Astrocyte (in vitro differentiated cells and primary cell): Measurements from ENCODE around the gene C9orf152. TPM values are rescaled to one million over a fixed set of nuclear protein-coding genes. Genes with fewer than 3 reads are reported as not detected.
A peak's percentile ranks its signal among the peaks of the same experiment; 100 is the strongest.

Source experiments
- DNase-seq: peaks from one replicate; pipeline ENCODE4 v3.0.0-alpha.2; 2010; ENCODE audit warnings: low read depth
- FAIRE-seq: peaks from 2 replicates; lab custom pipeline; 2011; peaks lifted over from hg19 to GRCh38; lab: Jason Lieb, UNC
- H2AFZ ChIP-seq: 2 replicates; pipeline ENCODE4 v1.6.0; 2012; ENCODE audit warnings: low read depth, low read length, inconsistent platforms
- H3K27ac ChIP-seq: 2 replicates; pipeline ENCODE4 v1.5.1; 2011; ENCODE audit warnings: low read depth, low read length, inconsistent platforms
- H3K27me3 ChIP-seq: 2 replicates; pipeline ENCODE4 v1.6.0; 2011; ENCODE audit warnings: low read length, inconsistent platforms; ENCODE audit not compliant: insufficient read depth
- H3K36me3 ChIP-seq: 2 replicates; pipeline ENCODE4 v1.5.1; 2011; ENCODE audit warnings: low read length, inconsistent platforms; ENCODE audit not compliant: insufficient read depth
- H3K4me1 ChIP-seq: 2 replicates; pipeline ENCODE4 v1.5.1; 2011; ENCODE audit warnings: low read length, inconsistent platforms; ENCODE audit not compliant: insufficient read depth
- H3K4me2 ChIP-seq: 2 replicates; pipeline ENCODE4 v1.6.0; 2012; ENCODE audit warnings: low read length, inconsistent platforms
- H3K4me3 ChIP-seq: 2 replicates; pipeline ENCODE4 v1.5.1; 2011; ENCODE audit warnings: low read depth, mild to moderate bottlenecking, low read length, inconsistent platforms; ENCODE audit not compliant: insufficient read depth
- H3K79me2 ChIP-seq: 2 replicates; pipeline ENCODE4 v1.6.0; 2012; ENCODE audit warnings: mild to moderate bottlenecking, low read length, inconsistent platforms; ENCODE audit not compliant: insufficient read depth
- H3K9ac ChIP-seq: 2 replicates; pipeline ENCODE4 v1.6.0; 2012; ENCODE audit warnings: mild to moderate bottlenecking, low read length, inconsistent platforms
- H3K9me3 ChIP-seq: 2 replicates; pipeline ENCODE4 v1.5.1; 2012; ENCODE audit warnings: low read depth, mild to moderate bottlenecking, low read length, inconsistent platforms; ENCODE audit not compliant: insufficient read depth
- H4K20me1 ChIP-seq: 2 replicates; pipeline ENCODE4 v1.6.0; 2012; ENCODE audit warnings: low read length, inconsistent platforms; ENCODE audit not compliant: insufficient read depth
- H3K27ac Mint-ChIP-seq: one replicate; pipeline ENCODE4 v1.8.0; 2021; ENCODE audit warnings: mild to moderate bottlenecking, mixed read lengths; ENCODE audit not compliant: unreplicated experiment
- H3K27me3 Mint-ChIP-seq: one replicate; pipeline ENCODE4 v1.8.0; 2021; ENCODE audit warnings: low read depth, mixed read lengths; ENCODE audit not compliant: unreplicated experiment
- H3K36me3 Mint-ChIP-seq: one replicate; pipeline ENCODE4 v1.8.0; 2021; ENCODE audit warnings: low read depth, mixed read lengths; ENCODE audit not compliant: unreplicated experiment
- H3K4me1 Mint-ChIP-seq: one replicate; pipeline ENCODE4 v1.8.0; 2021; ENCODE audit warnings: low read depth, mixed read lengths; ENCODE audit not compliant: unreplicated experiment
- H3K4me3 Mint-ChIP-seq: one replicate; pipeline ENCODE4 v1.8.0; 2021; ENCODE audit warnings: mild to moderate bottlenecking, moderate library complexity, mixed read lengths; ENCODE audit not compliant: unreplicated experiment
- H3K9me3 Mint-ChIP-seq: one replicate; pipeline ENCODE4 v1.8.0; 2021; ENCODE audit warnings: mild to moderate bottlenecking, mixed read lengths; ENCODE audit not compliant: unreplicated experiment
- EZH2 ChIP-seq: IDR thresholded peaks from 2 replicates; pipeline ENCODE4 v1.6.1; 2012; ENCODE audit warnings: mild to moderate bottlenecking, low read length, inconsistent platforms; ENCODE audit not compliant: insufficient read depth
- total RNA-seq: library from RNA; stranded (reverse); gene quantifications from 2 replicates; pipeline ENCODE4 v1.2.1, GENCODE V29; 2021
- TF ChIP-seq, protein P1 (sequence below): IDR thresholded peaks from 2 replicates; pipeline ENCODE4 v1.5.1; 2011; ENCODE audit warnings: low read depth, mild to moderate bottlenecking, inconsistent platforms, low read length, moderate library complexity; ENCODE audit not compliant: insufficient read depth

C9orf152 gene
- total RNA-seq, 1 donor from 2014 or later: 0.07 TPM

DNA sequence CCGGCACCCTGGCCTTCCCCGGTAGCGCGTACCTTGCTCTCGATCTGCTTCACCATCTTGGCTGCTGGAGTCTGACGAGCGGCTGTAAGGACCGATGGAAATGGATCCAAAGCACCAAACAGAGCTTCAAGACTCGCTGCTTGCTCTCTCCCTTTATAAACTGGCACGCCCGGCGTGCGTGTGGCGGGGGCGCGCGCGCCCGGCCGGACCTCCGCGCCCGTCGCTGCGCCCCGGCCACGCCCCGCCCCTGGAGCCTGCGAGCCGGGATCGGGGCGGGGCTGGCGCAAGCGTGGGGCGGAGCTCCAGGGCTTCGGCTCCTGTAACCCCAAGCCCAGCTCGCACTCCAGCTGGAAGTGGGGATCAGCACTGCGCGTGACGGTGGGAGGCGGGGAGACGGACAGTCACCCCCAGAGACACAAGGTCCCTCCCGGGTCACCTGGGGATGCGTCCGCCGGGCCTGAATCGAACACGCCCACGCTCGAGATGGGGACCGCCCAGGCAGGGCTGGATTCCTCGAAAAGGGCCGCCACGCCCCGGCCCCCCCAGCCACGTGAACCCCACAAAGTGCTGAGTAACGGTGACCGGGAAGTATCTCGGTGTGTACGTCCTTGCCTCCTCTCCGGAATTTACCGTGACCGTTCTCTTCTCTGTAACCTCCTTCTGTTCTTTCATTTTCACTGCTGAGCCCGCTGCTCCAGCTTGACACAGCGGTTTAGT is 48.6 kb upstream of the C9orf152 start, which contains the start of gene TXN:
Gene TXN (minus strand): TSS at position 128 of the 717 bp plus-strand sequence. CDS start 72 bp downstream, at position 56.
- Histone ChIP-seq H2AFZ (peak within 1 kb of the TSS; percentile 82), H3K4me1 (peaks cover 28% of the 10 kb centered on the region), H3K27ac (peak within 1 kb of the TSS; percentile 86), H3K9ac (peak within 1 kb of the TSS; percentile 88), H4K20me1 (peaks cover 38% of the 10 kb centered on the region), H3K9me3 (no peaks in the 10 kb centered on the region), H3K4me3 (peak within 1 kb of the TSS; percentile 75), H3K27me3 (no peaks in the 10 kb centered on the region), H3K36me3 (no peaks in the 10 kb centered on the region), H3K4me2 (peak within 1 kb of the TSS; percentile 96), H3K79me2 (peaks cover 47% of the 10 kb centered on the region)
- no peaks in the 10 kb centered on the region for H3K27me3 Mint-ChIP-seq
- DNase-seq (peak; percentile 79), FAIRE-seq (no peak)
- peak within 1 kb of the TSS; percentile 93 for H3K4me3 Mint-ChIP-seq
- no peaks in the 10 kb centered on the region for H3K36me3 Mint-ChIP-seq
- H3K27ac Mint-ChIP-seq: peak within 1 kb of the TSS; percentile 91
- peaks cover 17% of the 10 kb centered on the region for H3K4me1 Mint-ChIP-seq
- TF ChIP-seq, protein P1, sequence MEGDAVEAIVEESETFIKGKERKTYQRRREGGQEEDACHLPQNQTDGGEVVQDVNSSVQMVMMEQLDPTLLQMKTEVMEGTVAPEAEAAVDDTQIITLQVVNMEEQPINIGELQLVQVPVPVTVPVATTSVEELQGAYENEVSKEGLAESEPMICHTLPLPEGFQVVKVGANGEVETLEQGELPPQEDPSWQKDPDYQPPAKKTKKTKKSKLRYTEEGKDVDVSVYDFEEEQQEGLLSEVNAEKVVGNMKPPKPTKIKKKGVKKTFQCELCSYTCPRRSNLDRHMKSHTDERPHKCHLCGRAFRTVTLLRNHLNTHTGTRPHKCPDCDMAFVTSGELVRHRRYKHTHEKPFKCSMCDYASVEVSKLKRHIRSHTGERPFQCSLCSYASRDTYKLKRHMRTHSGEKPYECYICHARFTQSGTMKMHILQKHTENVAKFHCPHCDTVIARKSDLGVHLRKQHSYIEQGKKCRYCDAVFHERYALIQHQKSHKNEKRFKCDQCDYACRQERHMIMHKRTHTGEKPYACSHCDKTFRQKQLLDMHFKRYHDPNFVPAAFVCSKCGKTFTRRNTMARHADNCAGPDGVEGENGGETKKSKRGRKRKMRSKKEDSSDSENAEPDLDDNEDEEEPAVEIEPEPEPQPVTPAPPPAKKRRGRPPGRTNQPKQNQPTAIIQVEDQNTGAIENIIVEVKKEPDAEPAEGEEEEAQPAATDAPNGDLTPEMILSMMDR: no peak
- no peak for TF ChIP-seq EZH2
- no peaks in the 10 kb centered on the region for H3K9me3 Mint-ChIP-seq

DNA sequence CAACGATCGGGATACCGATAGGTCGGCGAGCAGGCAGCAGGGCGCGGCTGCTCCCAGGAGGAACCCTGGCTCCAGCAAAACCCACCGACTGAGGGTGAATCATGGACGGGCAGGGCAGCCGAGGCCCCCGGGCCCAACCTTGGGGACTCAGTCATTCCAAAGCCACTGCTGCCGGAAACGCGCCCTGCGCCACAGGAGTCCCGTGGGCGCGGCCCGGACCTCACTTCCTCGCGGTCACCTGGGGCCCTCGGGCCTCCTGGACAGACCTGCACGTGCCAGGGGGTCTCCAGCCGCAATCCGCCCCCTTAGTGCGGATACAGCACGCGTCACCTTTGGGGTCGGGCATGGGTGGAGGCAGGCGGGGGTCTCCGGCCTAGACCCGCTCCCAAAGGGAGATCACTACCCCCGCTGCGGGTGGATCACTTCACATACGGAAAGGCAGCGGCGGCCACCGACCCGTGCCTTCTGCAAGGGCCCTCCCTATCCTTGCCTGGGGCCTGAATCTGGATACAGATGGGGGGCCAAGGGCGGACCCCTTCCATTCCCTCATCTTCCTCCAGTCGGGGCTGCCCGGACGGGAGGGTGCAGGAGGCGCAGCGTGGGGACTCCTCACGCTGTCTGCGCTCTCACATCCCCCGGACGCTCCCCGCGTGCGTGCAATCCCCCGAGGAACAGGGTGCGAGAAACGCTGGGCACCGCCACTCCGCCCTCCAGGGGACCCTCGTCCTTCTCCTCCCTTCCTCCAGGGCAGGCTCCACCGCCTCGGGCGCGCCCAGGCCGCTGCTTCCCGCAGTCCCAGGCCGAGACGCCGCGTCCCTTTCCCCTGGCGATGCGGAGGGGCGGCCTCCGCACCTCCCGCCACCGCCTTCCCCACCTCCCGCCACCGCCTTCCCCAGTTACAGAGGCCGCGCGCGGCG is 47.8 kb upstream of the C9orf152 start:
- H3K36me3 ChIP-seq: no peaks in the 10 kb centered on the region
- H3K79me2 ChIP-seq: peaks cover 56% of the 10 kb centered on the region
- Mint-ChIP-seq H3K4me3 (peak overlapping the region; percentile 93), H3K9me3 (no peaks in the 10 kb centered on the region), H3K4me1 (peaks cover 17% of the 10 kb centered on the region), H3K36me3 (peaks cover 4% of the 10 kb centered on the region), H3K27ac (peak overlapping the region; percentile 91), H3K27me3 (no peaks in the 10 kb centered on the region)
- H3K9me3 ChIP-seq: no peaks in the 10 kb centered on the region
- no peaks in the 10 kb centered on the region for H3K27me3 ChIP-seq
- peaks cover 46% of the 10 kb centered on the region for H4K20me1 ChIP-seq
- no peak for FAIRE-seq
- H3K4me3 ChIP-seq: peak overlapping the region; percentile 75
- H3K4me2 ChIP-seq: peak overlapping the region; percentile 96
- peak overlapping the region; percentile 88 for H3K9ac ChIP-seq
- peak; percentile 27 for DNase-seq
- peak overlapping the region; percentile 86 for H3K27ac ChIP-seq
- H2AFZ ChIP-seq: peak overlapping the region; percentile 82
- TF ChIP-seq, protein P1: no peak
- no peak for TF ChIP-seq EZH2
- peaks cover 28% of the 10 kb centered on the region for H3K4me1 ChIP-seq
